Esophagus squamous epithelium (tissue), 5 donors: ENCODE measurements around the gene MBP. TPM values are rescaled to one million over a fixed set of nuclear protein-coding genes. Genes with fewer than 3 reads are reported as not detected.

Experiments used
- DNase-seq: peaks from one replicate; lab custom pipeline; 2025; lab: John Stamatoyannopoulos, UW
- H3K27ac ChIP-seq, 4 donors: fragments of 200-600 bp; sonication (generic); one replicate each; pipeline ENCODE4 v1.5.1; 2016 to 2019; ENCODE audit warnings: mild to moderate bottlenecking in 1 of 4
- H3K27me3 ChIP-seq, 4 donors: fragments of 200-600 bp; sonication (generic); 1 replicate in 3 of 4; 2 replicates in 1 of 4; pipeline versions ENCODE4 v1.5.1 to v1.6.0; 2017 to 2021; ENCODE audit warnings: antibody characterized with exemption in 1 of 4
- H3K36me3 ChIP-seq, 3 donors: fragments of 200-600 bp; sonication (generic); one replicate each; pipeline ENCODE4 v1.5.1; 2016 to 2019
- H3K4me1 ChIP-seq, 3 donors: fragments of 200-600 bp; sonication (generic); one replicate each; pipeline ENCODE4 v1.5.1; 2017 to 2019
- H3K4me3 ChIP-seq, 4 donors: fragments of 200-600 bp; sonication (generic); 1 replicate in 3 of 4; 2 replicates in 1 of 4; pipeline ENCODE4 v1.5.1; 2016 to 2019; ENCODE audit warnings: mild to moderate bottlenecking in 2 of 4, moderate library complexity in 1 of 4
- H3K9me3 ChIP-seq, 3 donors: fragments of 200-600 bp; sonication (generic); one replicate each; pipeline ENCODE4 v1.5.1; 2016 to 2019
- POLR2A ChIP-seq, 4 donors: fragments of 450-650 bp; IDR thresholded peaks; one replicate each; pipeline ENCODE4 v1.6.1; 2017; ENCODE audit warnings: antibody characterized with exemption in 4 of 4, mild to moderate bottlenecking in 4 of 4, moderate library complexity in 3 of 4
- WGBS, 2 donors: methylation state at CpG; one replicate each; pipeline ENCODE4 v1.1.5; 2018; 5-methylcytosine and 5-hydroxymethylcytosine counted together
- intact Hi-C: fragments of 100-400 bp; cut with DNase I; formaldehyde crosslinking; loops from one replicate; pipeline ENCODE4 v1.15.0; 2022
- total RNA-seq, 4 donors: library from RNA; depleted of rRNA; stranded (reverse); fragments of >200 nt; gene quantifications; one replicate each; pipeline ENCODE4 v1.1.0, GENCODE V29; 2016
- TF ChIP-seq, protein P1 (sequence below), 6 experiments: fragments of 450-650 bp in 4 of 6; fragments of 200-600 bp in 2 of 6; sonication (generic) in 2 of 6; IDR thresholded peaks; one replicate each; pipeline ENCODE4 v1.5.1; 2016 to 2019; ENCODE audit warnings: antibody characterized with exemption in 6 of 6, mild to moderate bottlenecking in 4 of 6, moderate library complexity in 4 of 6
- donor health status: DM: yes; HTN: yes; CAD: no.

MBP gene
- total RNA-seq, 4 donors from 2014 or later = 21.9 to 38.9 (median 25.2) TPM

DNA sequence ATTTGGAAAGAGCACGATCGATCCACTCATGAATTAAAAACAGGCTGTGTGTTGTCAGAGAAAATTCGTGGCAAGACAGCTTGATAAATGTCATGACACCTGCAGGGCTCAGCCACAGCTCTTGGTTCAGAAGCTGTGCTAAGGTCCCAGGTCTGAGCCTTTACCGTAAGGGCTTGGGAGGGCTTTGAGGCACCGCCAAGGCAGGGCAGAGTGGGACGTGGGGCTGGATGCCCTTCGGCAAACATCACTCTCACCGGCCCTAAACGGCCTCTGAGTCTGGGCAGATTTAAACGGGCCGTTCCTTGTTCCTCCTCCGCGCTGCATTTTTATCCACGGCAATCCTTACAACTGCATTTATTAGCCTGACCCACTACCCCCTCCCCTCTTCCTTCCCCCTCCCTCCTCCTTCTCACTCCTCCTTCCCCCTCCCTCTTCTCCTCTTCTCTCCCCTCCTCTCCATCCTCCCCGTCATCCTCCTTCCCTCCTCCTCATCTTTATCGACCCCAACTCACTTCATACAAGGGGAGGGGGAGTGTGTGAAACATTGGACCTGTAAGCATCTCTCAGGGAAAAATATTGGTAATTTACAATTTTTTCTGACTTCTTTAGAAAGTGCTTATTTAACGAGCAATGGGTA lies 33.9 kb downstream of the MBP start:
- H3K9me3 ChIP-seq = no peaks in the 10 kb centered on the region
- 22 to 40% methylated on average over 16 to 17 of the region's 17 CpGs for WGBS, 2 donors
- no peak for DNase-seq
- peak overlapping the region in 2 of 4 donors; percentile 42 to 61 for H3K27ac ChIP-seq
- no peak for TF ChIP-seq POLR2A (IDR thresholded peaks at IDR 0.05)
- TF ChIP-seq, protein P1, sequence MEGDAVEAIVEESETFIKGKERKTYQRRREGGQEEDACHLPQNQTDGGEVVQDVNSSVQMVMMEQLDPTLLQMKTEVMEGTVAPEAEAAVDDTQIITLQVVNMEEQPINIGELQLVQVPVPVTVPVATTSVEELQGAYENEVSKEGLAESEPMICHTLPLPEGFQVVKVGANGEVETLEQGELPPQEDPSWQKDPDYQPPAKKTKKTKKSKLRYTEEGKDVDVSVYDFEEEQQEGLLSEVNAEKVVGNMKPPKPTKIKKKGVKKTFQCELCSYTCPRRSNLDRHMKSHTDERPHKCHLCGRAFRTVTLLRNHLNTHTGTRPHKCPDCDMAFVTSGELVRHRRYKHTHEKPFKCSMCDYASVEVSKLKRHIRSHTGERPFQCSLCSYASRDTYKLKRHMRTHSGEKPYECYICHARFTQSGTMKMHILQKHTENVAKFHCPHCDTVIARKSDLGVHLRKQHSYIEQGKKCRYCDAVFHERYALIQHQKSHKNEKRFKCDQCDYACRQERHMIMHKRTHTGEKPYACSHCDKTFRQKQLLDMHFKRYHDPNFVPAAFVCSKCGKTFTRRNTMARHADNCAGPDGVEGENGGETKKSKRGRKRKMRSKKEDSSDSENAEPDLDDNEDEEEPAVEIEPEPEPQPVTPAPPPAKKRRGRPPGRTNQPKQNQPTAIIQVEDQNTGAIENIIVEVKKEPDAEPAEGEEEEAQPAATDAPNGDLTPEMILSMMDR (IDR thresholded peaks at IDR 0.05) = no peak
- H3K27me3 ChIP-seq = no peaks in the 10 kb centered on the region
- H3K4me3 ChIP-seq = no peak overlapping the region
- intact Hi-C loops = no loop called here
- H3K36me3 ChIP-seq = peaks cover 0 to 40% (median 0%) of the 10 kb centered on the region in 3 donors
- H3K4me1 ChIP-seq = peaks cover 26 to 85% (median 39%) of the 10 kb centered on the region in 3 donors

DNA sequence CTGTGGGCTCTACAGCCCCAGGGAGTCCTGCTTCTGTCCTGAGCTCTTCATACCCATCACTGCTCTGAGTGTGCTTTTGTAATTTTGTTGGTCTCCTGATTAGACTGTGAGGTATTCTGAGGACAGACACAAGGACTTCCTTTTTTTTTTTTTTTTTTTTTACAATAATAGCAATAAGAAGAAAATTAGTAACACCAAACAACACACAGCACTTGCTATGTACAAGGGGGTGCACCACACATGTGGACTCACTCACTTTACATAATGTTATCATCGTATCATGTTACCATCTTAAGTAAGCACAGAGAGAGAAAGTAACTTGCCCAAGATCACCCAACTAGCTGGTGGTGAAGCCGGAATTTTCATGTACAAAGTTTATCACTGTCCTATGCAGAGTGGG lies 34.6 kb downstream of the MBP start:
- H3K9me3 ChIP-seq = no peaks in the 10 kb centered on the region
- peaks cover 0 to 34% (median 0%) of the 10 kb centered on the region in 3 donors for H3K36me3 ChIP-seq
- H3K27ac ChIP-seq = peak overlapping the region in 2 of 4 donors; percentile 42 to 61
- peaks cover 26 to 78% (median 39%) of the 10 kb centered on the region in 3 donors for H3K4me1 ChIP-seq
- no peak for DNase-seq
- WGBS, 2 donors = 24 to 55% methylated on average over 2 of the region's 2 CpGs
- H3K4me3 ChIP-seq = no peak overlapping the region
- intact Hi-C loops = no loop called here
- TF ChIP-seq, protein P1 (IDR thresholded peaks at IDR 0.05) = no peak
- no peak for TF ChIP-seq POLR2A (IDR thresholded peaks at IDR 0.05)
- no peaks in the 10 kb centered on the region for H3K27me3 ChIP-seq

DNA sequence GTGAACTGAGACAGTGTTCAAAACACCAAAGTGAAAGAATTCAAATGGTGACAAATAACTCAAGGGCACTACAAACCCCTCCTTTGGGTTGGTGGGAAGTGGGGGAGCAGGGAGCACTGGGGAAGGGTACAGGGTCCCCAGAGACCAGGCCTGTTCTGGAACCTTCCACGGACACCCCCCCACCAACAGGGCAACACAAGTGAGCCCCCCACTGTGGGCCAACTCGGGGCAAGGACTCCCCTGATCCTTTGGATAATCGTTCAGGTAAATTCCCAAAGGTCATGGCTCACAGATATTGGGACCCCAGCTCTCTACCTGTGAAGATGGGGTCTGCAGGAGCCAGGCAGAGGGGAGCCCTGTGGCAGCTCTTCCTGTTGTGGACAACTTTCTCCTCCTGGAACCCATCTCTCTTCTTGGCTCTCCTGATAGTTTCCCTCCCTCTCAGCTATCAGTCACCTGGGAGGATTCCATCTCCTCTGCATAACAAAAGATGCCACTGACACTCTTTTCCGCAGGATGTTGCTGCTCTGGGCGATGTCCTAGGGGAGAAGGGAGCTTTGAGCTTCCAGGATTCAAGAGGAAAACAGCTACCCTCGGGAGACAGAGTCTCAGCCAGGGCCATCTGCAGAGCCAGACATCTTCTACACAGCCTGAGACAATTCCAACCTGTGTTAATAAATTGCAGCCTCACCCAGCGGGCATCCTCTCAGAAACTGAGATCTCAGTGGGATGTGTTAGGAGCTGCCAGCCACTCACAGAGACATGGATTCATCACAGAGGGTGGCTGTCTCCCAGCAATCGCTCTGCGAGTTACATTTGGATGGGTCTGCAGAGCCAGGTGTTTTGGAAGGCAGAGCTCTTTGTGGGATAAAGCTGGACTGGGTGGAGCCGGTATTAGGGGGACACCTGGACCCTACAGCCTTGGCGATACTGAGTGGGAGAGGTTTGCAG lies 35.4 kb downstream of the MBP start:
- H3K9me3 ChIP-seq = no peaks in the 10 kb centered on the region
- no peak overlapping the region for H3K4me3 ChIP-seq
- DNase-seq = no peak
- peaks cover 26 to 70% (median 36%) of the 10 kb centered on the region in 3 donors for H3K4me1 ChIP-seq
- peaks cover 0 to 32% (median 0%) of the 10 kb centered on the region in 3 donors for H3K36me3 ChIP-seq
- TF ChIP-seq, protein P1 (IDR thresholded peaks at IDR 0.05) = no peak
- no peak for TF ChIP-seq POLR2A (IDR thresholded peaks at IDR 0.05)
- no peaks in the 10 kb centered on the region for H3K27me3 ChIP-seq
- peak overlapping the region in 3 of 4 donors; percentile 3 to 24 (median 17) for H3K27ac ChIP-seq
- 71 to 76% methylated on average over 8 to 9 of the region's 11 CpGs for WGBS, 2 donors
- intact Hi-C loops = no loop called here

DNA sequence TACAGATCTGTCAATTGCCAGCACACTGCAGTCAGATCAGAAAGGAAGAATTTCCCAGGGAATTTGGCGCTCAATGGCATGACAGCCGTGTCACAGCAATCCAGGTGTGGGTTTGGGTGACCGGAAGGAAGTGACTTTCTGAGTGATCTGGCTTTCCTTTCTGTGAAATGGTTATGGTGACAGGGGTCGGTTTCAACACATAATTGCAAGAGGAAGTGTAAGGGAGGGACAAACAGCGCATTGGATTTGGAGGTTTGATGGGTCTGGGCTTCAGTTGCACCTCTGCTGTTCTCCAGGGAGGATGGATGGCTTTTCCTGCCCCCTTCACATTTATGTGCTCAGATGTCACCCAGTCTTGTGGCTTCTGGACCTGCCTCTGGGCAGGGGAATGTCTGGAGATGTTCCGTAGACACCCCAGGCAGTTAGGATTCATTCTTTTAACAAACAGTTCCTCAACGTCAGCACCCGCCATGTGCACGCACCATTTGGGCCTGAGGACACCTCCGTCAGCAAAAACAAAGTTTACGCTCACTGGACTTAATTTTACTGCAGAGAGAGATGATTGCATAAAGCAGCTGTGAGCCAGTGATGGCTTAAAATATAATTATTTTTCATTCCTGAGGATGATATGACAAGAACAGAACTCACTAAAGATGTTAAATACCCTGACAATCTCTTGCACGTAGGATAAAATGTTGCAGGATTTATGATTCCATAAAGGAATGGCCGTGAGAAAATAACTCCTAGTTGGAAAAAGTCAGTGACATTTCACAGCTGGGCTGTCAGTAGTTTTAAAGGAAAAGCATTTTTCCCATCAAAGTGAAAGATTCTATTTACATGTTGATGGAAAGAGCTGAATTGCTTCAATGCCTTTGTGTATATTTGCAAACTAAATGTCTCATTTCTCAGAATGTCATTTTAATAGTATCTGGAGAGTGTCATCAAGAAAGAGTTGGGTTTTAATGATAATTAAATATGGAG lies 36.9 kb downstream of the MBP start:
- 58 to 62% methylated on average over 12 to 13 of the region's 13 CpGs for WGBS, 2 donors
- no peak for DNase-seq
- H3K36me3 ChIP-seq = peaks cover 0 to 32% (median 0%) of the 10 kb centered on the region in 3 donors
- no peaks in the 10 kb centered on the region for H3K27me3 ChIP-seq
- peaks cover 12 to 55% (median 21%) of the 10 kb centered on the region in 3 donors for H3K4me1 ChIP-seq
- no peaks in the 10 kb centered on the region for H3K9me3 ChIP-seq
- no peak overlapping the region for H3K4me3 ChIP-seq
- intact Hi-C loops = no loop called here
- TF ChIP-seq, protein P1 (IDR thresholded peaks at IDR 0.05) = no peak
- no peak for TF ChIP-seq POLR2A (IDR thresholded peaks at IDR 0.05)
- H3K27ac ChIP-seq = peak overlapping the region in 3 of 4 donors; percentile 42 to 69 (median 62)
